CD4-positive, alpha-beta T cell treated with Interleukin-4 for 4 hours (primary cell): ENCODE results near the gene GPR146.

Experiments
- DNase-seq: peaks from one replicate; pipeline ENCODE4 v3.0.0-alpha.2; 2020

GPR146 gene

GRCh38 chr7:1045069-1046063 is 1.0 kb downstream of the GPR146 start:
- DNase-seq, result no peak

- peak; percentile 75 for DNase-seq
Measured at GRCh38 chr7:1046722-1047679, 2.7 kb downstream of the GPR146 start.

- DNase-seq, result no peak
Measured at GRCh38 chr7:1049006-1049741, 4.8 kb downstream of the GPR146 start.

- DNase-seq, result no peak
Measured at GRCh38 chr7:1049801-1050200, 5.5 kb downstream of the GPR146 start.

GRCh38 chr7:1050254-1050906 is 6.0 kb downstream of the GPR146 start:
- DNase-seq, result no peak

GRCh38 chr7:1050956-1051690 is 6.8 kb downstream of the GPR146 start:
- DNase-seq, result no peak

GRCh38 chr7:1052031-1052818 is 7.9 kb downstream of the GPR146 start:
- no peak for DNase-seq

- no peak for DNase-seq
Measured at GRCh38 chr7:1053002-1053411, 8.7 kb downstream of the GPR146 start.

GRCh38 chr7:1053816-1054370 is 9.5 kb downstream of the GPR146 start:
- no peak for DNase-seq

GRCh38 chr7:1054438-1054837 is 10.1 kb downstream of the GPR146 start:
- no peak for DNase-seq

GRCh38 chr7:1054861-1055450 is 10.6 kb downstream of the GPR146 start:
- peak; percentile 47 for DNase-seq

GRCh38 chr7:1055491-1055955 is 11.2 kb downstream of the GPR146 start:
- no peak for DNase-seq

- DNase-seq, result no peak
Measured at GRCh38 chr7:1055956-1056784, 11.8 kb downstream of the GPR146 start.

- no peak for DNase-seq
Measured at GRCh38 chr7:1056785-1057410, 12.6 kb downstream of the GPR146 start.

- DNase-seq, result no peak
Measured at GRCh38 chr7:1057416-1058291, 13.3 kb downstream of the GPR146 start.

GRCh38 chr7:1058311-1058710 is 14.0 kb downstream of the GPR146 start:
- DNase-seq, result no peak

GRCh38 chr7:1058821-1059199 is 14.5 kb downstream of the GPR146 start:
- peak; percentile 24 for DNase-seq
